MM.1S (cell line): Measurements from ENCODE around the gene ARHGEF40.

Experiments used
- CTCF ChIP-seq: fragments of 300-600 bp; sonication (generic); IDR thresholded peaks from 2 replicates; pipeline ENCODE4 v1.5.1; 2016; ENCODE audit warnings: antibody characterized with exemption, low read length, mixed read lengths
- EZH2 ChIP-seq: fragments of 300-600 bp; sonication (generic); optimal IDR thresholded peaks from 2 replicates; pipeline ENCODE3; 2017; ENCODE audit warnings: low read depth, mild to moderate bottlenecking, antibody characterized with exemption, low read length, mixed read lengths

GRCh38 chr14:21089877-21090193 lies 19.7 kb downstream of the ARHGEF40 start:
- TF ChIP-seq CTCF (no peak), EZH2 (no peak)
